ENCODE results near the gene SH2D3C. TPM values are rescaled to one million over a fixed set of nuclear protein-coding genes. Genes with fewer than 3 reads are reported as not detected.
A peak's percentile ranks its signal among the peaks of the same experiment; 100 is the strongest.

The SH2D3C gene
- total and polyA plus RNA-seq, 2 of the 8 experiments (the other 6 are each of a cell fraction or from before 2014, with no cell fraction given): 6.4 to 8.1 TPM

DNA sequence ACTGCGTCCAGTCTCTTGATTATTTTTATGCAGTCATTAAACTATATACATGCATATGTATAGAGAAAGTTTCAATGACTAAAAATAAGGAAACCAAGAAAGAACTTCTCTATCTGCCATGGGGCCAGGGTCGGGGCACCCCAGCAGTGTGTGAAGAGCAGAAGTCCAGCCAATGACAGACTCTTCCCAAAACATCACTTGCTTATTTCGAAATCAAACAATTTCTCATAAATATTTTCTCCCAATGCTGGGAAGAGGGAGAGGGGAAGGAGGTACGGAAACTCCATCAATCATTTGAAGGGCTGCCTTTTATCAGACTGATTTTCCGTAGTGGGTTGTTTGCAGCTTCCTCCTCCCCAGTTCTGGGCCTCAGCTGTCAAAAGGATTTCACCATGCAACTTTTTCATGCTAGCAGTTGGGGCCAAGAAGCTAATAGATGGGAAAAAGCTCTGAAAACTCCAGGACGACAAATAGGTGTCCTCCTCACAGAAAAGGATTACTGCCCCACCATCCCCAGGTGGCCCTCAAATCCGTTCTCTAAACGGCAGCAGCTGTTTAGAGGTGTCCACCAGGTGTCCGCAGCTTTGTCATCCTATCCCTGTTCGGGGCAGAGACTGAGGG lies 23.6 kb upstream of the SH2D3C start (continued):
- TF ChIP-seq MAX (IDR thresholded peaks at IDR 0.05) (0 out of 2 replicates have a peak, but pooled peaks have one; percentile 51), MAFK (IDR thresholded peaks at IDR 0.05; ENCODE audit: low read depth, low read length) (peak; percentile 13; the same call in 1 of the 2 replicates), ASH2L (IDR thresholded peaks at IDR 0.05; ENCODE audit: low read length) (no peak)
